Measurements from ENCODE around the gene SDHAF1. TPM values are rescaled to one million over a fixed set of nuclear protein-coding genes. Genes with fewer than 3 reads are reported as not detected.

SDHAF1 gene
- total and polyA plus RNA-seq, 2 donors (not counting 1 experiment from before 2014, with no cell fraction given): 22.0 to 24.6 TPM

- no peak for ATAC-seq (ENCODE audit: low read depth)
- WGBS (ENCODE audit: insufficient coverage): no CpG with 5 or more reads among the region's 1 CpG
- Histone ChIP-seq H3K27me3 (replicated peaks in 1 of 4; ENCODE audit: control extremely low read depth in 1 of 4, control insufficient read depth in 3 of 4, insufficient read depth in 4 of 4, low read length in 3 of 4) (no peaks in the 10 kb centered on the region), H3K9me3 (ENCODE audit: control extremely low read depth in 1 of 3, control insufficient read depth in 2 of 3, insufficient read depth in 1 of 3, low read length in 2 of 3) (no peaks in the 10 kb centered on the region), H2AFZ (ENCODE audit: insufficient read depth, low read depth, low read length, poor library complexity, severe bottlenecking) (no peak overlapping the region), H3K36me3 (replicated peaks in 1 of 2; ENCODE audit: control extremely low read depth in 1 of 2, control insufficient read depth in 1 of 2, extremely low read depth in 1 of 2, insufficient read depth in 2 of 2, low read length in 1 of 2) (peaks cover 0 to 3% of the 10 kb centered on the region in 2 experiments), H3K27ac (ENCODE audit: low read length in 2 of 2) (no peak overlapping the region), H3K4me3 (ENCODE audit: control extremely low read depth in 1 of 5, extremely low read depth in 1 of 5, insufficient read depth in 1 of 5, low read depth in 2 of 5, low read length in 4 of 5) (no peak overlapping the region), H3K4me2 (replicated peaks; ENCODE audit: low read depth, low read length, poor library complexity, severe bottlenecking) (no peak overlapping the region), H3K4me1 (ENCODE audit: control insufficient read depth in 2 of 2, insufficient read depth in 2 of 2, low read length in 2 of 2) (no peaks in the 10 kb centered on the region), H4K20me1 (ENCODE audit: control insufficient read depth, insufficient read depth, low read length, poor library complexity, severe bottlenecking) (no peaks in the 10 kb centered on the region), H3K9ac (ENCODE audit: low read length) (no peak overlapping the region), H3K79me2 (ENCODE audit: control insufficient read depth, insufficient read depth, low read length) (no peaks in the 10 kb centered on the region)
- intact Hi-C loops (cut with micrococcal nuclease): no loop called here
- H3K9me3 Mint-ChIP-seq (ENCODE audit: insufficient read depth): no peaks in the 10 kb centered on the region
- H3K27ac Mint-ChIP-seq: no peak overlapping the region
- no peak for TF ChIP-seq EZH2 (IDR thresholded peaks at IDR 0.05; ENCODE audit: borderline replicate concordance, insufficient read depth, low read depth, low read length, poor library complexity, severe bottlenecking)
- TF ChIP-seq CTCF (IDR thresholded peaks at IDR 0.05): no peak
- POLR2A ChIA-PET: no interaction called here
- no peak overlapping the region for H3K4me3 Mint-ChIP-seq
- H3K4me1 Mint-ChIP-seq: no peaks in the 10 kb centered on the region
- CTCF ChIA-PET: no interaction called here
- DNase-seq: no peak
- H3K27me3 Mint-ChIP-seq: no peaks in the 10 kb centered on the region
These were observed 30.6 kb downstream of the SDHAF1 start for GRCh38 chr19:36025541-36025940.

- POLR2A ChIA-PET: no interaction called here
These were observed 31.3 kb downstream of the SDHAF1 start for GRCh38 chr19:36026091-36026876.

More at GRCh38 chr19:36026091-36026876, 31.3 kb downstream of the SDHAF1 start:
- no peak overlapping the region for H3K27ac Mint-ChIP-seq
- no peaks in the 10 kb centered on the region for H3K27me3 Mint-ChIP-seq
- Histone ChIP-seq H3K36me3 (replicated peaks in 1 of 2; ENCODE audit: control extremely low read depth in 1 of 2, control insufficient read depth in 1 of 2, extremely low read depth in 1 of 2, insufficient read depth in 2 of 2, low read length in 1 of 2) (peaks cover 0 to 3% of the 10 kb centered on the region in 2 experiments), H3K9me3 (ENCODE audit: control extremely low read depth in 1 of 3, control insufficient read depth in 2 of 3, insufficient read depth in 1 of 3, low read length in 2 of 3) (no peaks in the 10 kb centered on the region), H2AFZ (ENCODE audit: insufficient read depth, low read depth, low read length, poor library complexity, severe bottlenecking) (no peak overlapping the region), H3K9ac (ENCODE audit: low read length) (no peak overlapping the region), H4K20me1 (ENCODE audit: control insufficient read depth, insufficient read depth, low read length, poor library complexity, severe bottlenecking) (no peaks in the 10 kb centered on the region), H3K27ac (ENCODE audit: low read length in 2 of 2) (no peak overlapping the region), H3K4me3 (ENCODE audit: control extremely low read depth in 1 of 5, extremely low read depth in 1 of 5, insufficient read depth in 1 of 5, low read depth in 2 of 5, low read length in 4 of 5) (no peak overlapping the region), H3K79me2 (ENCODE audit: control insufficient read depth, insufficient read depth, low read length) (no peaks in the 10 kb centered on the region), H3K4me1 (ENCODE audit: control insufficient read depth in 2 of 2, insufficient read depth in 2 of 2, low read length in 2 of 2) (no peaks in the 10 kb centered on the region), H3K4me2 (replicated peaks; ENCODE audit: low read depth, low read length, poor library complexity, severe bottlenecking) (no peak overlapping the region), H3K27me3 (replicated peaks in 1 of 4; ENCODE audit: control extremely low read depth in 1 of 4, control insufficient read depth in 3 of 4, insufficient read depth in 4 of 4, low read length in 3 of 4) (no peaks in the 10 kb centered on the region)
- no peak overlapping the region for H3K4me3 Mint-ChIP-seq
- no peak for ATAC-seq (ENCODE audit: low read depth)
- no peak for DNase-seq
- no peak for TF ChIP-seq EZH2 (IDR thresholded peaks at IDR 0.05; ENCODE audit: borderline replicate concordance, insufficient read depth, low read depth, low read length, poor library complexity, severe bottlenecking)
- no peak for TF ChIP-seq CTCF (IDR thresholded peaks at IDR 0.05)
- intact Hi-C loops (cut with micrococcal nuclease): no loop called here
- 95% methylated on average over 42 of the region's 49 CpGs for WGBS (ENCODE audit: insufficient coverage)
- no peaks in the 10 kb centered on the region for H3K4me1 Mint-ChIP-seq
- no peaks in the 10 kb centered on the region for H3K9me3 Mint-ChIP-seq (ENCODE audit: insufficient read depth)
- CTCF ChIA-PET: interaction anchor here (1.0 kb wide), 1 partner anchor 9 kb away, joined by 3 read pairs; no protein-coding TSS in a partner anchor
